HEK293 (cell line): ENCODE data around the gene PRR5.

Experiments used
- CTCF ChIA-PET: fragments of 350-600 bp; formaldehyde crosslinking; extraction: SDS; loops from one replicate; lab custom pipeline; 2021; ENCODE audit warnings: antibody characterized with exemption; lab: Yijun Ruan, JAX
- POLR2A ChIA-PET: fragments of 300-600 bp; formaldehyde crosslinking; extraction: SDS; loops from one replicate; lab custom pipeline; 2020; ENCODE audit warnings: antibody characterized with exemption, inconsistent platforms; lab: Yijun Ruan, JAX
- H3K27ac ChIP-seq: fragments of 200-500 bp; sonication (Bioruptor generic); 2 replicates; pipeline ENCODE4 v1.5.1; 2014; ENCODE audit warnings: low read depth, low read length, control low read depth, inconsistent platforms; ENCODE audit errors: extremely low read depth
- H3K36me3 ChIP-seq, 2 experiments: fragments of 200-500 bp in 1 of 2; sonication (Bioruptor generic) in 1 of 2; 1 replicate in 1 of 2; 2 replicates in 1 of 2; pipeline ENCODE4 v1.5.1; 2014 to 2017; ENCODE audit warnings: inconsistent platforms in 2 of 2, low read length in 2 of 2; ENCODE audit not compliant: control insufficient read depth in 2 of 2, insufficient read depth in 1 of 2
- H3K4me1 ChIP-seq: fragments of 200-500 bp; sonication (Bioruptor generic); 2 replicates; pipeline ENCODE4 v1.5.1; 2014; ENCODE audit warnings: mild to moderate bottlenecking, low read length, inconsistent platforms; ENCODE audit not compliant: control insufficient read depth, insufficient read depth
- H3K4me3 ChIP-seq: 2 replicates; pipeline ENCODE4 v1.5.1; 2011; ENCODE audit warnings: low read depth, mild to moderate bottlenecking, control low read depth, low read length, moderate library complexity
- H3K9me3 ChIP-seq: fragments of 200-500 bp; sonication (Bioruptor generic); 2 replicates; pipeline ENCODE4 v1.5.1; 2014; ENCODE audit warnings: low read depth, low read length, inconsistent platforms; ENCODE audit not compliant: control insufficient read depth, insufficient read depth
- IKZF3 ChIP-seq: fragments of 450-650 bp; IDR thresholded peaks from 2 replicates; pipeline ENCODE4 v1.5.0; 2018; ENCODE audit warnings: missing biosample characterization, mild to moderate bottlenecking, missing genetic modification characterization, moderate library complexity
- KLF9 ChIP-seq: fragments of 450-650 bp; formaldehyde crosslinking; IDR thresholded peaks from 2 replicates; pipeline ENCODE4 v1.5.1; 2016; ENCODE audit warnings: missing biosample characterization, missing genetic modification characterization, low read depth
- PRDM10 ChIP-seq: fragments of 450-650 bp; formaldehyde crosslinking; IDR thresholded peaks from 2 replicates; pipeline ENCODE4 v1.5.1; 2016; ENCODE audit warnings: missing biosample characterization, missing genetic modification characterization
- ZFP3 ChIP-seq: fragments of 450-650 bp; formaldehyde crosslinking; IDR thresholded peaks from 2 replicates; pipeline ENCODE4 v1.5.1; 2016; ENCODE audit warnings: low read depth, missing biosample characterization, missing genetic modification characterization
- ZIC2 ChIP-seq: fragments of 450-650 bp; formaldehyde crosslinking; IDR thresholded peaks from 2 replicates; pipeline ENCODE4 v1.5.1; 2016; ENCODE audit warnings: missing biosample characterization, missing genetic modification characterization
- ZNF133 ChIP-seq: fragments of 450-650 bp; formaldehyde crosslinking; IDR thresholded peaks from 2 replicates; pipeline ENCODE4 v1.5.1; 2016; ENCODE audit warnings: missing biosample characterization, missing genetic modification characterization
- ZNF140 ChIP-seq: fragments of 450-650 bp; formaldehyde crosslinking; IDR thresholded peaks from 2 replicates; pipeline ENCODE4 v1.5.1; 2016; ENCODE audit warnings: missing biosample characterization, missing genetic modification characterization
- ZNF155 ChIP-seq: fragments of 450-650 bp; formaldehyde crosslinking; IDR thresholded peaks from 2 replicates; pipeline ENCODE4 v1.5.1; 2016; ENCODE audit warnings: missing biosample characterization, missing genetic modification characterization
- ZNF157 ChIP-seq: fragments of 450-650 bp; formaldehyde crosslinking; IDR thresholded peaks from 2 replicates; pipeline ENCODE4 v1.5.1; 2016; ENCODE audit warnings: missing biosample characterization, missing genetic modification characterization
- ZNF16 ChIP-seq: fragments of 450-650 bp; formaldehyde crosslinking; IDR thresholded peaks from 2 replicates; pipeline ENCODE4 v1.5.1; 2016; ENCODE audit warnings: low read depth, missing biosample characterization, missing genetic modification characterization
- ZNF404 ChIP-seq: fragments of 450-650 bp; formaldehyde crosslinking; IDR thresholded peaks from 2 replicates; pipeline ENCODE4 v1.5.1; 2017; ENCODE audit warnings: missing biosample characterization, missing genetic modification characterization
- ZNF433 ChIP-seq: fragments of 450-650 bp; formaldehyde crosslinking; IDR thresholded peaks from 2 replicates; pipeline ENCODE4 v1.5.1; 2016; ENCODE audit warnings: missing biosample characterization, missing genetic modification characterization, low read depth
- ZNF488 ChIP-seq: fragments of 450-650 bp; formaldehyde crosslinking; IDR thresholded peaks from 2 replicates; pipeline ENCODE4 v1.5.1; 2016; ENCODE audit warnings: missing biosample characterization, missing genetic modification characterization
- ZNF558 ChIP-seq: fragments of 450-650 bp; formaldehyde crosslinking; IDR thresholded peaks from 2 replicates; pipeline ENCODE4 v1.5.1; 2016; ENCODE audit warnings: missing biosample characterization, missing genetic modification characterization
- ZNF600 ChIP-seq: fragments of 450-650 bp; formaldehyde crosslinking; IDR thresholded peaks from 2 replicates; pipeline ENCODE4 v1.5.1; 2016; ENCODE audit warnings: missing biosample characterization, missing genetic modification characterization
- ZNF677 ChIP-seq: fragments of 450-650 bp; IDR thresholded peaks from 2 replicates; pipeline ENCODE4 v1.5.0; 2018; ENCODE audit warnings: missing biosample characterization, mild to moderate bottlenecking, missing genetic modification characterization, moderate library complexity
- ZNF791 ChIP-seq: fragments of 450-650 bp; formaldehyde crosslinking; IDR thresholded peaks from 2 replicates; pipeline ENCODE4 v1.5.1; 2016; ENCODE audit warnings: missing biosample characterization, missing genetic modification characterization
- TF ChIP-seq, protein P1 (sequence below): fragments of 450-650 bp; formaldehyde crosslinking; IDR thresholded peaks from 2 replicates; pipeline ENCODE4 v1.5.1; 2017; ENCODE audit warnings: missing biosample characterization, missing genetic modification characterization
- TF ChIP-seq, protein P2 (sequence below): fragments of 450-650 bp; formaldehyde crosslinking; IDR thresholded peaks from 2 replicates; pipeline ENCODE4 v1.5.1; 2016; ENCODE audit warnings: missing biosample characterization, missing genetic modification characterization
- TF ChIP-seq, protein P3 (sequence below): fragments of 450-650 bp; formaldehyde crosslinking; IDR thresholded peaks from 2 replicates; pipeline ENCODE4 v1.5.0; 2017; ENCODE audit warnings: missing biosample characterization, missing genetic modification characterization, borderline replicate concordance

The PRR5 gene

GRCh38 chr22:44775862-44776261 is 73.9 kb downstream of the PRR5 start:
- peaks cover 5% of the 10 kb centered on the region; the same call in 1 of the 2 replicates for H3K4me1 ChIP-seq
- no peak overlapping the region for H3K4me3 ChIP-seq
- ChIA-PET POLR2A (no interaction called here), CTCF (interaction anchor here (1.1 to 1.4 kb wide), 2 partner anchors 16 to 90 kb away, joined by 4 read pairs; no protein-coding TSS in a partner anchor)
- TF ChIP-seq, protein P1, sequence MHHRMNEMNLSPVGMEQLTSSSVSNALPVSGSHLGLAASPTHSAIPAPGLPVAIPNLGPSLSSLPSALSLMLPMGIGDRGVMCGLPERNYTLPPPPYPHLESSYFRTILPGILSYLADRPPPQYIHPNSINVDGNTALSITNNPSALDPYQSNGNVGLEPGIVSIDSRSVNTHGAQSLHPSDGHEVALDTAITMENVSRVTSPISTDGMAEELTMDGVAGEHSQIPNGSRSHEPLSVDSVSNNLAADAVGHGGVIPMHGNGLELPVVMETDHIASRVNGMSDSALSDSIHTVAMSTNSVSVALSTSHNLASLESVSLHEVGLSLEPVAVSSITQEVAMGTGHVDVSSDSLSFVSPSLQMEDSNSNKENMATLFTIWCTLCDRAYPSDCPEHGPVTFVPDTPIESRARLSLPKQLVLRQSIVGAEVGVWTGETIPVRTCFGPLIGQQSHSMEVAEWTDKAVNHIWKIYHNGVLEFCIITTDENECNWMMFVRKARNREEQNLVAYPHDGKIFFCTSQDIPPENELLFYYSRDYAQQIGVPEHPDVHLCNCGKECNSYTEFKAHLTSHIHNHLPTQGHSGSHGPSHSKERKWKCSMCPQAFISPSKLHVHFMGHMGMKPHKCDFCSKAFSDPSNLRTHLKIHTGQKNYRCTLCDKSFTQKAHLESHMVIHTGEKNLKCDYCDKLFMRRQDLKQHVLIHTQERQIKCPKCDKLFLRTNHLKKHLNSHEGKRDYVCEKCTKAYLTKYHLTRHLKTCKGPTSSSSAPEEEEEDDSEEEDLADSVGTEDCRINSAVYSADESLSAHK (tag by site-specific recombination): no peak
- TF ChIP-seq ZNF677 (tag by site-specific recombination) (no peak), KLF9 (no peak), ZNF791 (tag by site-specific recombination) (no peak), ZNF488 (tag by site-specific recombination) (no peak), ZNF155 (tag by site-specific recombination) (no peak), ZNF157 (tag by site-specific recombination) (no peak), ZNF140 (no peak), ZNF404 (tag by site-specific recombination) (no peak), ZNF133 (tag by site-specific recombination) (no peak), ZFP3 (tag by site-specific recombination) (no peak)
- TF ChIP-seq, protein P2, sequence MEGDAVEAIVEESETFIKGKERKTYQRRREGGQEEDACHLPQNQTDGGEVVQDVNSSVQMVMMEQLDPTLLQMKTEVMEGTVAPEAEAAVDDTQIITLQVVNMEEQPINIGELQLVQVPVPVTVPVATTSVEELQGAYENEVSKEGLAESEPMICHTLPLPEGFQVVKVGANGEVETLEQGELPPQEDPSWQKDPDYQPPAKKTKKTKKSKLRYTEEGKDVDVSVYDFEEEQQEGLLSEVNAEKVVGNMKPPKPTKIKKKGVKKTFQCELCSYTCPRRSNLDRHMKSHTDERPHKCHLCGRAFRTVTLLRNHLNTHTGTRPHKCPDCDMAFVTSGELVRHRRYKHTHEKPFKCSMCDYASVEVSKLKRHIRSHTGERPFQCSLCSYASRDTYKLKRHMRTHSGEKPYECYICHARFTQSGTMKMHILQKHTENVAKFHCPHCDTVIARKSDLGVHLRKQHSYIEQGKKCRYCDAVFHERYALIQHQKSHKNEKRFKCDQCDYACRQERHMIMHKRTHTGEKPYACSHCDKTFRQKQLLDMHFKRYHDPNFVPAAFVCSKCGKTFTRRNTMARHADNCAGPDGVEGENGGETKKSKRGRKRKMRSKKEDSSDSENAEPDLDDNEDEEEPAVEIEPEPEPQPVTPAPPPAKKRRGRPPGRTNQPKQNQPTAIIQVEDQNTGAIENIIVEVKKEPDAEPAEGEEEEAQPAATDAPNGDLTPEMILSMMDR (tag by site-specific recombination): no peak
- TF ChIP-seq, protein P3, sequence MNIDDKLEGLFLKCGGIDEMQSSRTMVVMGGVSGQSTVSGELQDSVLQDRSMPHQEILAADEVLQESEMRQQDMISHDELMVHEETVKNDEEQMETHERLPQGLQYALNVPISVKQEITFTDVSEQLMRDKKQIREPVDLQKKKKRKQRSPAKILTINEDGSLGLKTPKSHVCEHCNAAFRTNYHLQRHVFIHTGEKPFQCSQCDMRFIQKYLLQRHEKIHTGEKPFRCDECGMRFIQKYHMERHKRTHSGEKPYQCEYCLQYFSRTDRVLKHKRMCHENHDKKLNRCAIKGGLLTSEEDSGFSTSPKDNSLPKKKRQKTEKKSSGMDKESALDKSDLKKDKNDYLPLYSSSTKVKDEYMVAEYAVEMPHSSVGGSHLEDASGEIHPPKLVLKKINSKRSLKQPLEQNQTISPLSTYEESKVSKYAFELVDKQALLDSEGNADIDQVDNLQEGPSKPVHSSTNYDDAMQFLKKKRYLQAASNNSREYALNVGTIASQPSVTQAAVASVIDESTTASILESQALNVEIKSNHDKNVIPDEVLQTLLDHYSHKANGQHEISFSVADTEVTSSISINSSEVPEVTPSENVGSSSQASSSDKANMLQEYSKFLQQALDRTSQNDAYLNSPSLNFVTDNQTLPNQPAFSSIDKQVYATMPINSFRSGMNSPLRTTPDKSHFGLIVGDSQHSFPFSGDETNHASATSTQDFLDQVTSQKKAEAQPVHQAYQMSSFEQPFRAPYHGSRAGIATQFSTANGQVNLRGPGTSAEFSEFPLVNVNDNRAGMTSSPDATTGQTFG (tag by site-specific recombination): no peak
- no peaks in the 10 kb centered on the region for H3K36me3 ChIP-seq
- peaks cover 3% of the 10 kb centered on the region for H3K9me3 ChIP-seq
- H3K27ac ChIP-seq: no peak overlapping the region

DNA sequence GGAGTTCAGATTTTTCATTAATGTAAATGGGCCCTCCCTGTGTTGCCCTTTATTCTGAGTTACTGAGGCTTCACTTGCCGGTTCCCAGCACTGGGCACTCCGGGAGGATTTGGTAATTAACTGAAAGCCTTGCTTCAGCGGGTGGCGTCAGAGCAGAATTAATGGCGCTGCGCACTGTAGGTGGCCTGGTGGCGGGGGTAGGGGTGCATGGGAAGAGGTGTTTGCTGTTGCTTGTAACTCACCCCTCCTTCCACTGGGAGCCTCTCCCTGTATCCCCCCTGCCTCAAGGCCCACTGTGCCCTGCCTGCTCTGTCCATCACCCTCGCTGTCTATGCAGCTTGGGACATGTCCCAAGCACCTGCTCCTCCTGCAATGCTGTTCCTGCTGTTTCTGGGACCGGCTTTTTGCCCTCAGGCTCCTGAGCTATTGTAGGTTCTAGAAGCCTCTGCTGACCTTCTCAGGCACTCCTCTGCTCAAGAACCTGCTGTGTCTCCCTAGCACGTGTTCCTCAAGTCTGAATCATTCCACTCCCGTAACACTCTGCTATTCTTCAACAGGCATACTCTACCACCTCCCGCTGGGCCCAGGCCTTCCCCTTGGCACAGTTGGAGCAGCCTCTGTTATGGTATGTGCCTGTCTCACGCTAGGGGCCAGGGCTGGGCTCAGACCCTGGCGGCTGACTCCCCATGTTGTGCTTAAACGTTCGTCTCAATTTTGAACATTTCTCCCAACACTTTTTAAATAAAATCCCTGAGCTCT is 74.8 kb downstream of the PRR5 start:
- H3K4me3 ChIP-seq: no peak overlapping the region
- CTCF ChIA-PET: interaction anchor here (0.6 to 1.5 kb wide), 3 partner anchors 15 to 320 kb away, joined by 3 to 4 read pairs (median 3); no protein-coding TSS in a partner anchor
- peaks cover 3% of the 10 kb centered on the region for H3K9me3 ChIP-seq
- H3K27ac ChIP-seq: no peak overlapping the region
- H3K4me1 ChIP-seq: peaks cover 5% of the 10 kb centered on the region; the same call in 1 of the 2 replicates
- POLR2A ChIA-PET: no interaction called here
- no peaks in the 10 kb centered on the region; a peak in 1 of 3 replicates for H3K36me3 ChIP-seq
- TF ChIP-seq ZNF433 (tag by site-specific recombination) (no peak), IKZF3 (tag by site-specific recombination) (0 out of 2 replicates have a peak, but pooled peaks have one; percentile 11), ZNF600 (tag by site-specific recombination) (0 out of 2 replicates have a peak, but pooled peaks have one; percentile 43), ZNF558 (no peak), ZIC2 (tag by site-specific recombination) (peak; percentile 88), PRDM10 (peak; percentile 43; the same call in 1 of the 2 replicates), ZNF16 (tag by site-specific recombination) (peak; percentile 96)
- TF ChIP-seq, protein P1 (tag by site-specific recombination): no peak
